ENCODE data around the gene PCTP.

The PCTP gene

GRCh38 chr17:55756689-55757088 lies 5.8 kb downstream of the PCTP start:
- Mint-ChIP-seq H3K4me1 (peaks cover 5% of the 10 kb centered on the region), H3K9me3 (no peaks in the 10 kb centered on the region), H3K27ac (no peak overlapping the region), H3K27me3 (no peaks in the 10 kb centered on the region), H3K36me3 (no peaks in the 10 kb centered on the region), H3K4me3 (no peak overlapping the region)
- no peak for DNase-seq
- CTCF ChIA-PET = no interaction called here

- no peaks in the 10 kb centered on the region for H3K27me3 Mint-ChIP-seq
- H3K36me3 Mint-ChIP-seq = no peaks in the 10 kb centered on the region
- H3K27ac Mint-ChIP-seq = no peak overlapping the region
- H3K4me3 Mint-ChIP-seq = no peak overlapping the region
- H3K4me1 Mint-ChIP-seq = peaks cover 3% of the 10 kb centered on the region
- H3K9me3 Mint-ChIP-seq = no peaks in the 10 kb centered on the region
- no peak for DNase-seq
- CTCF ChIA-PET = interaction anchor here (0.6 kb wide), 1 partner anchor 44 kb away, joined by 3 read pairs; no protein-coding TSS in a partner anchor
Observed at GRCh38 chr17:55757659-55758058, 6.8 kb downstream of the PCTP start.

GRCh38 chr17:55758171-55758570 lies 7.3 kb downstream of the PCTP start:
- Mint-ChIP-seq H3K27me3 (no peaks in the 10 kb centered on the region), H3K36me3 (no peaks in the 10 kb centered on the region), H3K4me1 (no peaks in the 10 kb centered on the region), H3K27ac (no peak overlapping the region), H3K9me3 (no peaks in the 10 kb centered on the region), H3K4me3 (no peak overlapping the region)
- CTCF ChIA-PET = interaction anchor here (0.6 kb wide), 1 partner anchor 45 kb away, joined by 3 read pairs; no protein-coding TSS in a partner anchor
- no peak for DNase-seq

GRCh38 chr17:55760643-55761355 lies 9.9 kb downstream of the PCTP start:
- Mint-ChIP-seq H3K36me3 (no peaks in the 10 kb centered on the region), H3K27me3 (no peaks in the 10 kb centered on the region), H3K4me3 (no peak overlapping the region), H3K27ac (no peak overlapping the region), H3K4me1 (no peaks in the 10 kb centered on the region), H3K9me3 (no peaks in the 10 kb centered on the region)
- no peak for DNase-seq
- CTCF ChIA-PET = interaction anchor here (1.7 kb wide), 1 partner anchor 26 kb away, joined by 5 read pairs; no protein-coding TSS in a partner anchor

- Mint-ChIP-seq H3K4me3 (no peak overlapping the region), H3K27me3 (no peaks in the 10 kb centered on the region), H3K9me3 (no peaks in the 10 kb centered on the region), H3K4me1 (no peaks in the 10 kb centered on the region), H3K27ac (no peak overlapping the region), H3K36me3 (no peaks in the 10 kb centered on the region)
- DNase-seq = no peak
- CTCF ChIA-PET = interaction anchor here (1.7 kb wide), 1 partner anchor 28 kb away, joined by 5 read pairs; no protein-coding TSS in a partner anchor
Observed at GRCh38 chr17:55762086-55762858, 11.4 kb downstream of the PCTP start.

- H3K36me3 Mint-ChIP-seq = no peaks in the 10 kb centered on the region
- no peaks in the 10 kb centered on the region for H3K4me1 Mint-ChIP-seq
- CTCF ChIA-PET = no interaction called here
- no peak overlapping the region for H3K4me3 Mint-ChIP-seq
- H3K27me3 Mint-ChIP-seq = no peaks in the 10 kb centered on the region
- DNase-seq = no peak
- H3K9me3 Mint-ChIP-seq = no peaks in the 10 kb centered on the region
- no peak overlapping the region for H3K27ac Mint-ChIP-seq
Observed at GRCh38 chr17:55763856-55764255, 13.0 kb downstream of the PCTP start.

GRCh38 chr17:55764610-55765009 lies 13.8 kb downstream of the PCTP start:
- no peak overlapping the region for H3K27ac Mint-ChIP-seq
- H3K4me1 Mint-ChIP-seq = no peaks in the 10 kb centered on the region
- no peak for DNase-seq
- no peak overlapping the region for H3K4me3 Mint-ChIP-seq
- CTCF ChIA-PET = no interaction called here
- no peaks in the 10 kb centered on the region for H3K27me3 Mint-ChIP-seq
- no peaks in the 10 kb centered on the region for H3K9me3 Mint-ChIP-seq
- H3K36me3 Mint-ChIP-seq = no peaks in the 10 kb centered on the region

DNA sequence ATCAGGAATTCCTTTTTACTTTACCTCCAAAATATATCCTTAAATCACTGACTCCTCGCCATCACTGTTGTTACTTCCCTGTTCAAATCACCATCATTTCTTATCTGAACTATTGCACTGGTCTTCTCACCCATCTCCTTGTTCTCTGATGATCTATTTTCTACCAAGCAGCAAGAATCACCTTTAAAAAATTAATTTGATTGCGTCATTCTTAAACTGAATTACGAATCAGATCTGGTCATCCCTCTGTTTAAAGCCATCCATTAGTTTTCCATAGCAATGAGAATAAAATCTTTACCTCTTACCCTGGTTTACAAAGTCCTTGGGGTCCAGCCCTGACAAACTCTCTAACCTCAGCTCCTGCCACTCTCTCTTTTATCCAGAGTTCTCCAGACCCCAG lies 14.6 kb downstream of the PCTP start:
- Mint-ChIP-seq H3K4me1 (no peaks in the 10 kb centered on the region), H3K27ac (no peak overlapping the region), H3K4me3 (no peak overlapping the region), H3K36me3 (no peaks in the 10 kb centered on the region), H3K9me3 (no peaks in the 10 kb centered on the region), H3K27me3 (no peaks in the 10 kb centered on the region)
- DNase-seq = no peak
- CTCF ChIA-PET = no interaction called here

DNA sequence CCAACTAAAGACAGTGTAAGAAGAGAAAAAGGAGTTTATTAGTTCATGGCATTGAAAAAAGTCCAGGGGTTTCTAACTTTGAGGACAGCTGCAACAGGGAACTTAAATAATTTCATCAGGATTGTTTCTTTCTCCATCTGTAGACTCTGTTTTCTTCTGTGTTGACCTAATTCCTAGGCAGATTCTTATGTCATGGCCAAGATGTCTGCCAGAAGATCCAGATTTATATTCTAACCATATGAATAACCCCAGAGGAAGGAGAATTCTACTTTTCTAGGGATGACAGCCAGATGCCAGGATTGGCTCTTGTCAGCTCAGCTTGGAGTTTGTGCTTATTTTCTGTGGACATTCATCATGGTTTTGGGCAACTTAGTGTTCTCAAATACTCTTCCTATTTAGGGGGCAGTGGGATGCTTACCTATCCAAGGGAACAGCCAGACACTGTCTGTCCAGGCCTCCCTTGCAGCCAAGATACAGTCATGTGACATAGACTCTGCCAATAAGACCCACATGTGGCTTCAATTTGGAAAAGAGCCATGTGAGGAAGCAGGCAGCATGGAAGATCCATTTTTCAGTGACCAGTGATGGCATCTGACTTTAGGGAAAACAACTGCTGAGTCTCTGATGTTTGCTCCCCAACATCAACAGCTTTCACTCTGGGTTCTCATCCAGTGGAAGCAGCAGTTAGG lies 18.2 kb downstream of the PCTP start:
- Mint-ChIP-seq H3K27ac (peak overlapping the region; percentile 28), H3K9me3 (no peaks in the 10 kb centered on the region), H3K36me3 (no peaks in the 10 kb centered on the region)

DNA sequence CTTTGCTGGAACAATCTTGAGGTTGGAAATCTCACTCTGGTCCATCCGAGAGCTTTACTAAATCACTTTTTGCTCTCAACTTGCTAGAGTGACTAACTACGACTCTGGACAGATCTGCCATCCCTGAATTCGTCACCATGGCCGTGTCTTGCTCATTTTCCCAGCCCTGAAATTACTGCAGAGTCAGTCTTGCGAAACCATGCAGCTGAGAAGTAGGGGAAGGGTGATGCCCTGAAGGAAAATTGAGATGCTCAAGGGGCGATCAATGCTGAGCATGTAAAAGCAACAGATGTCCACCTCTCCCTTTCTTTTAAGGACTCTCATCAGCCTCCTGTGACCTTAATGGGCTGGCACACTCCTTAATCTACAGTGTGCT lies 18.8 kb downstream of the PCTP start:
- CTCF ChIA-PET = interaction anchor here (1.1 to 3.3 kb wide), 5 partner anchors 16 to 243 kb away, joined by 3 to 23 read pairs (median 5); no protein-coding TSS in a partner anchor
- H3K36me3 Mint-ChIP-seq = peaks cover 1% of the 10 kb centered on the region
- H3K9me3 Mint-ChIP-seq = no peaks in the 10 kb centered on the region
- H3K27me3 Mint-ChIP-seq = no peaks in the 10 kb centered on the region
- no peak overlapping the region for H3K27ac Mint-ChIP-seq
- H3K4me1 Mint-ChIP-seq = no peaks in the 10 kb centered on the region
- no peak for DNase-seq
- H3K4me3 Mint-ChIP-seq = no peak overlapping the region

More for the DNA sequence above, 18.2 kb downstream of the PCTP start:
- no peak for DNase-seq
- H3K27me3 Mint-ChIP-seq = no peaks in the 10 kb centered on the region
- no peak overlapping the region for H3K4me3 Mint-ChIP-seq
- H3K4me1 Mint-ChIP-seq = no peaks in the 10 kb centered on the region
- CTCF ChIA-PET = interaction anchor here (1.4 to 3.3 kb wide), 3 partner anchors 16 to 242 kb away, joined by 3 to 23 read pairs (median 12); no protein-coding TSS in a partner anchor

- Mint-ChIP-seq H3K36me3 (peaks cover 2% of the 10 kb centered on the region), H3K9me3 (no peaks in the 10 kb centered on the region), H3K27me3 (no peaks in the 10 kb centered on the region), H3K4me3 (no peak overlapping the region), H3K27ac (no peak overlapping the region), H3K4me1 (no peaks in the 10 kb centered on the region)
- DNase-seq = no peak
- CTCF ChIA-PET = interaction anchor here (0.6 to 3.3 kb wide), 13 partner anchors 12 to 777 kb away, joined by 3 to 23 read pairs (median 3); no protein-coding TSS in a partner anchor
Observed at GRCh38 chr17:55770196-55770870, 19.5 kb downstream of the PCTP start.

DNA sequence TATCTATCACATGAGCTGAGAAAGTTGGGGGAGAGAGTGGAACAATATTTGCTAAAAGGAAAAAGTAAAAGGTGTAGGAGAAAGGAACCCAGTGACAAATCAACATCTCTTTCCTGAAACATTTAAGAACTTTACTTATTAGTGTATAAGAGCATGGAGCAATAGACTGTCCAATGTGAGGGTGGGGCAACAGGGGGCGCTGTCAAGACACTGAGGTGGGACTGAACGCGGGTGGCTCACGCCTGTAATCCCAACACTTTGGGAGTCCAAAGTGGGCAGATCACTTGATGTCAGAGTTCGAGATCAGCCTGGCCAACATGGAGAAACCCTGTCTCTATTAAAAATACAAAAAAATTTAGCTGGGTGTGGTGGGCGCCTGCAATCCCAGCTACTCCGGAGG lies 21.2 kb downstream of the PCTP start:
- peaks cover 9% of the 10 kb centered on the region for H3K4me1 Mint-ChIP-seq
- no peak for DNase-seq
- no peak overlapping the region for H3K4me3 Mint-ChIP-seq
- CTCF ChIA-PET = interaction anchor here (0.7 to 1.7 kb wide), 3 partner anchors 23 to 778 kb away, joined by 3 to 8 read pairs (median 4); no protein-coding TSS in a partner anchor
- H3K36me3 Mint-ChIP-seq = peaks cover 7% of the 10 kb centered on the region
- no peaks in the 10 kb centered on the region for H3K9me3 Mint-ChIP-seq
- H3K27ac Mint-ChIP-seq = no peak overlapping the region
- no peaks in the 10 kb centered on the region for H3K27me3 Mint-ChIP-seq

DNA sequence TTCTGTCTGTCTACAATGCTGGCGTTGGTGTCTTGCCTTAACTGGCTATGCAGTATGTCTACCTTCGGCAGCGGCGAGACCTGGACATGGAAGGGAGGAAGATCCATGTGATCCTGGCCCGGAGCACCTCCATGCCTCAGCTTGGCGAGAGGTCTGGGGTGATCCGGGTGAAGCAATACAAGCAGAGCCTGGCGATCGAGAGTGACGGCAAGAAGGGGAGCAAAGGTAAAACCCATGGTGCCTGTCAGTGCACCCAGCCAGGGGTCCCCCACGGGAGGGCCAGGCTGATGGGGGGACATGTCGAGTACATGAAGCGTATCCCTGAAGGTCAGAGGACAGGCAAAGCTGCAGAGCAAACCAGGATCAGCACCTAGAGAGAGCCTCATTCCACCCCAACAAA lies 22.8 kb downstream of the PCTP start:
- DNase-seq = no peak
- Mint-ChIP-seq H3K4me1 (peaks cover 13% of the 10 kb centered on the region), H3K27me3 (no peaks in the 10 kb centered on the region), H3K4me3 (no peak overlapping the region), H3K9me3 (no peaks in the 10 kb centered on the region), H3K27ac (no peak overlapping the region), H3K36me3 (peaks cover 7% of the 10 kb centered on the region)
- CTCF ChIA-PET = no interaction called here

- Mint-ChIP-seq H3K4me1 (peaks cover 13% of the 10 kb centered on the region), H3K27ac (no peak overlapping the region), H3K27me3 (peaks cover 4% of the 10 kb centered on the region), H3K9me3 (no peaks in the 10 kb centered on the region), H3K4me3 (no peak overlapping the region), H3K36me3 (peaks cover 7% of the 10 kb centered on the region)
- DNase-seq = no peak
- CTCF ChIA-PET = no interaction called here
Observed at GRCh38 chr17:55774846-55775271, 24.0 kb downstream of the PCTP start.

All from activated naive CD4-positive, alpha-beta T cell treated with anti-CD3 and anti-CD28 coated beads, Interleukin-2, amount 10 ng/mL, durations not matched to agents 7 days and 5 days (primary cell).